AG10803 (cell line): ENCODE measurements around the gene PSMB7.

ENCODE experiments used
- DNase-seq: peaks from one replicate; pipeline ENCODE4 v3.0.0; 2010; ENCODE audit warnings: low read depth
- H3K4me3 ChIP-seq: 2 replicates; pipeline ENCODE4 v1.5.1; 2011; ENCODE audit warnings: mild to moderate bottlenecking, low read length, control low read depth
- CTCF ChIP-seq: conservative IDR thresholded peaks from 2 replicates; pipeline ENCODE4 v1.5.1; 2011; ENCODE audit warnings: mild to moderate bottlenecking, low read length, control low read depth, inconsistent platforms

Gene PSMB7

GRCh38 chr9:124415102-124415851 is at the start of gene PSMB7:
Gene PSMB7, minus strand, starts transcription at chr9:124415442. Its CDS starts 17 bp downstream, at chr9:124415425.
- TF ChIP-seq CTCF = peak; percentile 74
- peak within 1 kb of the TSS; percentile 99 for H3K4me3 ChIP-seq
- peak; percentile 95 for DNase-seq

- no peak overlapping the region for H3K4me3 ChIP-seq
- TF ChIP-seq CTCF = no peak
- no peak for DNase-seq
Observed at GRCh38 chr9:124462739-124463138, 47.5 kb upstream of the PSMB7 start.

GRCh38 chr9:124458441-124458840 is 43.2 kb upstream of the PSMB7 start:
- no peak overlapping the region for H3K4me3 ChIP-seq
- DNase-seq = no peak
- no peak for TF ChIP-seq CTCF

- no peak for DNase-seq
- no peak for TF ChIP-seq CTCF
- no peak overlapping the region for H3K4me3 ChIP-seq
Observed at GRCh38 chr9:124457887-124458431, 42.7 kb upstream of the PSMB7 start.

- H3K4me3 ChIP-seq = no peak overlapping the region
- no peak for DNase-seq
- TF ChIP-seq CTCF = no peak
Observed at GRCh38 chr9:124457079-124457886, 42.0 kb upstream of the PSMB7 start.

GRCh38 chr9:124456341-124457078 is 41.3 kb upstream of the PSMB7 start:
- no peak overlapping the region for H3K4me3 ChIP-seq
- TF ChIP-seq CTCF = no peak

More at GRCh38 chr9:124456341-124457078, 41.3 kb upstream of the PSMB7 start:
- no peak for DNase-seq
